ENCODE data around the gene SPECC1L.

SPECC1L gene

GRCh38 chr22:24230911-24231656 lies 39.5 kb upstream of the SPECC1L start:
- DNase-seq = peak in 1 of 2 donors; percentile 69
- Histone ChIP-seq H3K4me1 (no peaks in the 10 kb centered on the region), H3K27ac (no peak overlapping the region), H3K9me3 (no peaks in the 10 kb centered on the region), H3K36me3 (peaks cover 0 to 33% (median 14%) of the 10 kb centered on the region in 3 donors), H3K27me3 (no peaks in the 10 kb centered on the region), H3K4me3 (no peak overlapping the region)
- no peak for TF ChIP-seq CTCF (IDR thresholded peaks at IDR 0.05)
- intact Hi-C loops (cut with DNase I; ENCODE audit: low total_unique reads) = no loop called here

- intact Hi-C loops (cut with DNase I; ENCODE audit: low total_unique reads) = no loop called here
- TF ChIP-seq CTCF (IDR thresholded peaks at IDR 0.05) = no peak
- Histone ChIP-seq H3K27ac (no peak overlapping the region), H3K9me3 (no peaks in the 10 kb centered on the region), H3K27me3 (no peaks in the 10 kb centered on the region), H3K36me3 (peaks cover 0 to 27% (median 9%) of the 10 kb centered on the region in 3 donors), H3K4me3 (no peak overlapping the region), H3K4me1 (no peaks in the 10 kb centered on the region)
- DNase-seq = no peak
These were observed 38.9 kb upstream of the SPECC1L start for GRCh38 chr22:24231706-24232105.

GRCh38 chr22:24232124-24232523 lies 38.5 kb upstream of the SPECC1L start:
- intact Hi-C loops (cut with DNase I; ENCODE audit: low total_unique reads) = no loop called here
- no peaks in the 10 kb centered on the region for H3K9me3 ChIP-seq
- no peak overlapping the region for H3K27ac ChIP-seq
- no peak for TF ChIP-seq CTCF (IDR thresholded peaks at IDR 0.05)
- peaks cover 0 to 27% (median 9%) of the 10 kb centered on the region in 3 donors for H3K36me3 ChIP-seq
- H3K4me3 ChIP-seq = no peak overlapping the region
- no peaks in the 10 kb centered on the region for H3K27me3 ChIP-seq
- DNase-seq = no peak
- H3K4me1 ChIP-seq = no peaks in the 10 kb centered on the region

GRCh38 chr22:24232725-24233124 lies 37.9 kb upstream of the SPECC1L start:
- no peak for TF ChIP-seq CTCF (IDR thresholded peaks at IDR 0.05)
- intact Hi-C loops (cut with DNase I; ENCODE audit: low total_unique reads) = no loop called here
- Histone ChIP-seq H3K4me3 (no peak overlapping the region), H3K27me3 (no peaks in the 10 kb centered on the region), H3K27ac (no peak overlapping the region), H3K9me3 (no peaks in the 10 kb centered on the region), H3K4me1 (no peaks in the 10 kb centered on the region), H3K36me3 (peaks cover 0 to 27% (median 9%) of the 10 kb centered on the region in 3 donors)
- DNase-seq = no peak

- peaks cover 0 to 27% (median 9%) of the 10 kb centered on the region in 3 donors for H3K36me3 ChIP-seq
- no peaks in the 10 kb centered on the region for H3K27me3 ChIP-seq
- no peak for DNase-seq
- intact Hi-C loops (cut with DNase I; ENCODE audit: low total_unique reads) = no loop called here
- no peak overlapping the region for H3K27ac ChIP-seq
- no peaks in the 10 kb centered on the region for H3K9me3 ChIP-seq
- TF ChIP-seq CTCF (IDR thresholded peaks at IDR 0.05) = no peak
- no peaks in the 10 kb centered on the region for H3K4me1 ChIP-seq
- no peak overlapping the region for H3K4me3 ChIP-seq
These were observed 37.4 kb upstream of the SPECC1L start for GRCh38 chr22:24233235-24233634.
